Gastrocnemius medialis (tissue), 4 donors: Measurements from ENCODE around the gene CSKMT. TPM values are rescaled to one million over a fixed set of nuclear protein-coding genes. Genes with fewer than 3 reads are reported as not detected.

Experiments used
- ATAC-seq, 2 donors: fragments of 150-250 bp; one replicate each; pipeline ENCODE4 v1.9.1; 2016
- DNase-seq, 2 donors: peaks; one replicate each; pipeline ENCODE4 v3.0.0-alpha.2; 2019
- H3K27ac ChIP-seq, 4 donors: fragments of 200-600 bp; sonication (generic); 1 replicate in 1 of 4; 2 replicates in 3 of 4; pipeline ENCODE4 v1.5.1; 2016 to 2018; ENCODE audit warnings: mild to moderate bottlenecking in 2 of 4, moderate library complexity in 1 of 4
- H3K27me3 ChIP-seq, 3 donors: fragments of 200-600 bp; sonication (generic) in 2 of 3; 1 replicate in 1 of 3; 2 replicates in 2 of 3; pipeline versions ENCODE4 v1.5.1 to v1.6.0; 2016 to 2019; ENCODE audit warnings: mild to moderate bottlenecking in 1 of 3, moderate library complexity in 1 of 3
- H3K36me3 ChIP-seq, 2 donors: fragments of 200-600 bp; sonication (generic) in 1 of 2; one replicate each; pipeline ENCODE4 v1.5.1; 2017 to 2018
- H3K4me1 ChIP-seq, 2 donors: fragments of 200-600 bp; sonication (generic) in 1 of 2; one replicate each; pipeline ENCODE4 v1.5.1; 2016 to 2017; ENCODE audit warnings: mild to moderate bottlenecking in 2 of 2
- H3K4me3 ChIP-seq, 4 donors: fragments of 200-600 bp; sonication (generic) in 3 of 4; 1 replicate in 1 of 4; 2 replicates in 3 of 4; pipeline ENCODE4 v1.5.1; 2016 to 2019; ENCODE audit warnings: mild to moderate bottlenecking in 2 of 4
- H3K9me3 ChIP-seq, 3 donors: fragments of 200-600 bp; sonication (generic) in 2 of 3; 1 replicate in 1 of 3; 2 replicates in 2 of 3; pipeline ENCODE4 v1.5.1; 2016 to 2019
- CTCF ChIP-seq, 5 experiments: fragments of 450-650 bp in 3 of 5; fragments of 200-600 bp in 2 of 5; sonication (generic) in 2 of 5; IDR thresholded peaks in 4 of 5; conservative IDR thresholded peaks in 1 of 5; 1 replicate in 4 of 5; 2 replicates in 1 of 5; pipeline ENCODE4 v1.5.1; 2016 to 2019; ENCODE audit warnings: antibody characterized with exemption in 5 of 5, mild to moderate bottlenecking in 3 of 5, moderate library complexity in 3 of 5
- POLR2A ChIP-seq, 2 donors: fragments of 450-650 bp; IDR thresholded peaks; one replicate each; pipeline ENCODE4 v1.6.1; 2017; ENCODE audit warnings: antibody characterized with exemption in 2 of 2, mild to moderate bottlenecking in 2 of 2, moderate library complexity in 2 of 2
- in situ Hi-C, 4 donors: fragments of 200-750 bp; cut with MboI; loops; one replicate each; pipeline versions ENCODE4 v1.15.0 to v1.8.0; 2017; ENCODE audit warnings: low sequenced_read_pairs in 4 of 4
- intact Hi-C: fragments of 100-400 bp; cut with DNase I; formaldehyde crosslinking; loops from one replicate; pipeline ENCODE4 v1.15.1; 2023; ENCODE audit warnings: low total_unique reads
- total RNA-seq, 4 donors: library from RNA; depleted of rRNA; stranded (reverse); fragments of >200 nt; gene quantifications; one replicate each; pipeline versions ENCODE4 v1.1.0 to v1.2.3, GENCODE V29; 2016

The CSKMT gene
- total RNA-seq, 4 donors from 2014 or later: 1.7 to 4.5 (median 2.8) TPM

GRCh38 chr11:62644220-62644619, 20.9 kb upstream of the CSKMT start:
- peak overlapping the region in 2 of 4 donors; percentile 97 to 99 for H3K27ac ChIP-seq
- in situ Hi-C loops (no loop called here), intact Hi-C loops (loop anchor here (10.0 kb wide), 1 partner anchor 141 kb away; the partner anchor contains the start of gene TMEM179B)
- H3K27me3 ChIP-seq: no peaks in the 10 kb centered on the region
- ATAC-seq: no peak
- no peak for DNase-seq
- H3K36me3 ChIP-seq: peaks cover 0 to 40% of the 10 kb centered on the region in 2 donors
- H3K4me3 ChIP-seq: no peak overlapping the region
- no peaks in the 10 kb centered on the region for H3K9me3 ChIP-seq
- TF ChIP-seq POLR2A (IDR thresholded peaks at IDR 0.05) (no peak), CTCF (IDR thresholded peaks at IDR 0.05 in 4 of 5, conservative IDR thresholded peaks at IDR 0.05 in 1 of 5) (no peak)
- H3K4me1 ChIP-seq: peaks cover 29 to 30% of the 10 kb centered on the region in 2 donors

- no peak for DNase-seq
- peaks cover 29 to 30% of the 10 kb centered on the region in 2 donors for H3K4me1 ChIP-seq
- TF ChIP-seq CTCF (IDR thresholded peaks at IDR 0.05 in 4 of 5, conservative IDR thresholded peaks at IDR 0.05 in 1 of 5): no peak
- TF ChIP-seq POLR2A (IDR thresholded peaks at IDR 0.05): no peak
- no peaks in the 10 kb centered on the region for H3K27me3 ChIP-seq
- H3K27ac ChIP-seq: peak overlapping the region; percentile 96 to 99 (median 96)
- intact Hi-C loops (loop anchor here (10.0 kb wide), 1 partner anchor 139 kb away; the partner anchor contains the start of gene TMEM179B), in situ Hi-C loops (no loop called here)
- H3K9me3 ChIP-seq: no peaks in the 10 kb centered on the region
- H3K4me3 ChIP-seq: peak overlapping the region; percentile 91 to 100 (median 96)
- peak in 1 of 2 donors; percentile 1 for ATAC-seq
- peaks cover 0 to 45% of the 10 kb centered on the region in 2 donors for H3K36me3 ChIP-seq
Observed at GRCh38 chr11:62645671-62645945, 19.5 kb upstream of the CSKMT start.

- intact Hi-C loops (loop anchor here (1.0 to 10.0 kb wide), 3 partner anchors 19 to 139 kb away; partner anchors contain the start of genes C11orf98, CSKMT and TMEM179B), in situ Hi-C loops (no loop called here)
- H3K27ac ChIP-seq: peak within 1 kb of the TSS; percentile 96 to 99 (median 96)
- H3K4me3 ChIP-seq: peak within 1 kb of the TSS; percentile 91 to 100 (median 96)
- peak; percentile 98 for ATAC-seq
- no peaks in the 10 kb centered on the region for H3K27me3 ChIP-seq
- peak; percentile 99 for DNase-seq
- peaks cover 29 to 30% of the 10 kb centered on the region in 2 donors for H3K4me1 ChIP-seq
- no peaks in the 10 kb centered on the region for H3K9me3 ChIP-seq
- TF ChIP-seq POLR2A (IDR thresholded peaks at IDR 0.05) (peak; percentile 81 to 92), CTCF (IDR thresholded peaks at IDR 0.05 in 4 of 5, conservative IDR thresholded peaks at IDR 0.05 in 1 of 5) (peak in 1 of 5 experiments; percentile 20)
- H3K36me3 ChIP-seq: peaks cover 0 to 45% of the 10 kb centered on the region in 2 donors
Observed at GRCh38 chr11:62645946-62646824, 18.9 kb upstream of the CSKMT start, which contains the start of gene GANAB. Gene GANAB (minus strand): TSS chr11:62646613. CDS start chr11:62646599, 14 bp downstream.

GRCh38 chr11:62646825-62647608, 18.1 kb upstream of the CSKMT start:
- Histone ChIP-seq H3K4me3 (peak overlapping the region; percentile 28 to 100 (median 95)), H3K27me3 (no peaks in the 10 kb centered on the region), H3K27ac (peak overlapping the region; percentile 46 to 99 (median 84)), H3K4me1 (peaks cover 36 to 37% of the 10 kb centered on the region in 2 donors), H3K36me3 (peaks cover 0 to 45% of the 10 kb centered on the region in 2 donors), H3K9me3 (no peaks in the 10 kb centered on the region)
- intact Hi-C loops (loop anchor here (1.0 to 10.0 kb wide), 3 partner anchors 18 to 138 kb away; partner anchors contain the start of genes C11orf98, CSKMT and TMEM179B), in situ Hi-C loops (no loop called here)
- TF ChIP-seq POLR2A (IDR thresholded peaks at IDR 0.05): no peak
- TF ChIP-seq CTCF (IDR thresholded peaks at IDR 0.05 in 4 of 5, conservative IDR thresholded peaks at IDR 0.05 in 1 of 5): no peak
- DNase-seq: no peak
- ATAC-seq: peak in 1 of 2 donors; percentile 23
